ENCODE results near the gene BCAP29.
"Not testable (repeated sequence)": the region's sequence is repeated elsewhere in the genome, so short reads cannot be mapped to it uniquely, and the experiment has no call there.

The BCAP29 gene, protein sequence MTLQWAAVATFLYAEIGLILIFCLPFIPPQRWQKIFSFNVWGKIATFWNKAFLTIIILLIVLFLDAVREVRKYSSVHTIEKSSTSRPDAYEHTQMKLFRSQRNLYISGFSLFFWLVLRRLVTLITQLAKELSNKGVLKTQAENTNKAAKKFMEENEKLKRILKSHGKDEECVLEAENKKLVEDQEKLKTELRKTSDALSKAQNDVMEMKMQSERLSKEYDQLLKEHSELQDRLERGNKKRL

DNA sequence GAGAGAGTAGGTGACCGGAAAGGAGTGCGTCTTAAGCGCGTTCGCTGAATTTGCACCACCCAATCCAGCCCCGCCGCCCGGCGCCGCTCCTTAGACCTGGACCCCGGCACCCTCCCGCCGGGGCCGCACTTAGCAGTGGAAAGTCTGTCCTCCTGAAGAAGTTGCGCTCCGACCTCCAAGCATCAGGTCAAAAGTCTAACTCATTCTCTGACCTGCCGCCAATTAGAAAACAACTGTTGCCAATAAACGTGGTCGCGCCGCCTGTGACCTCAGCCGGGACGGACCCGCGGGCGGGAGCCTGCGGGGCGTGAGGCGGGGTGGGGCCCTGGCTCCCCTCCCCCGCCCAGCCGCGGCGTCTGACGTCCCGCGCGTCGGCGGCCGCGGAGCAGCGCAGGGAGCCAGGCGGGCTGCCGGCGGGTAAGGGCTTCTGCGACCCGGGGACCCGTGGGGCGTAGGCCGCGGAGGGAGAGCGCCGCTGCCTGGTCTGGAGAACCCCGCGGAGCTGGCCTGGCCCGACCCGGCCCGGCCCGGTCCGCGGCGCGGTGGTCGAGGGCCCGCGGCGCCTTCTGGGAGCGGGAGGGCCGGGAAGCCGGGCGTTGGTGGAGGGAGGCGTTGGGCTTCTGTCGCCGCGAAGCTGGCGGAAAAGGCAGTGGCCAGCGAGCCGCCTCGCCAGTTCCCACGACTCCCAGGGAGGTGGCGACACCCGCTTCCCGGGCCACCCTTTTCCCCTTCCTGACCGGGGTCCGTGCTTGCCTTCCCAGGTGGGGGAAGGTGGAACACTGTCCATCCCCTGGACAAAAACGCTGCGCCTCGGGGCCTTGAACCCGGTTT lies at the start of gene BCAP29:
BCAP29 (plus strand) TSS at position 362 of the 831 bp plus-strand sequence. CDS start 527 bp downstream, outside the sequence.
- peak; percentile 60 to 72 for DNase-seq

DNA sequence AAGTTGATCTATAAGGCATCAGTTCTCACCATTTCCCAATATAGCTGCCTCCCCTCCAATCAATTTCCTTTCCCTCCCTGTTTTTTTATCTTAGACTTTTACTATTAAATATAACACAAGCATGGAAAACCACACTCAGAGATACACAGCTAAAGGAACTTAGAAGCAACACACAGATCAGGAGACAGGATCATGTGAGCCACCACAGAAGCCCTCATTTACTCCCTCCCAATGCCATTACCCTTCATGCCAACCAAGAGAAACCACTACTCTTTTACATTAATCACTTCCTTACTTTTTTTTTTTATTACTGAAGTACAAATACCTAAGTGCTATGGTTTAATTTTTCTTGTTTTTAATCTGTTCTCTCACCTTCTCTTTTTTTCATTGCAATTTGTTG lies 49.3 kb upstream of the BCAP29 start:
- DNase-seq = no peak

DNA sequence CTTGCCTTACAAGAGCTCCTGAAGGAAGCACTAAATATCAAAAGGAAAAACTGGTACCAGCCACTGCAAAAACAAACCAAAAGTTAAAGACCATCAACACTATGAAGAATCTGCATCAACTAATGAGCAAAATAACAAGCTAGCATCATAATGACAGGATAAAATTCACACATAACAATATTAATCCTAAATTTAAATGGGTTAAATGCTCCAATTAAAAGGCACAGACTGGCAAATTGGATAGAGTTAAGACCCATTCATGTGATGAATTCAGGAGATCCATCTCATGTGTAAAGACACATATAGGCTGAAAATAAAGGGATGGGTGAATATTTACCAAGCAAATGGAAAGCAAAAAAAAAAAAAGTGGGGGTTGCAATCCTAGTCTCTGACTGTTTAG lies 45.9 kb upstream of the BCAP29 start:
- DNase-seq = no peak

DNA sequence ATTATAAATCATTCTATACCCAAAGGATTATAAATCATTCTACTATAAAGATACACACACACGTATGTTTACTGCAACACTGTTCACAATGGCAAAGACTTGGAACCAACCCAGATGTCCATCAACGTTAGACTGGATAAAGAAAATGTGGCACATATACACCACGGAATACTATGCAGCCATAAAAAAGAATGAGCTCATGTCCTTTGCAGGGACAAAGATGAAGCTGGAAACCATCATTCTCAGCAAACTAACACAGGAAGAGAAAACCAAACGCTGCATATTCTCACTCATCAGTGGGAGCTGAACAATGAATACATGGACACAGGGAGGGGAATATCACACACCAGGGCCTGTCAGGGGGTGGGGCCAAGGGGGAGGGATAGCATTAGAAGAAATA lies 42.8 kb upstream of the BCAP29 start:
- DNase-seq = not testable (repeated sequence)

DNA sequence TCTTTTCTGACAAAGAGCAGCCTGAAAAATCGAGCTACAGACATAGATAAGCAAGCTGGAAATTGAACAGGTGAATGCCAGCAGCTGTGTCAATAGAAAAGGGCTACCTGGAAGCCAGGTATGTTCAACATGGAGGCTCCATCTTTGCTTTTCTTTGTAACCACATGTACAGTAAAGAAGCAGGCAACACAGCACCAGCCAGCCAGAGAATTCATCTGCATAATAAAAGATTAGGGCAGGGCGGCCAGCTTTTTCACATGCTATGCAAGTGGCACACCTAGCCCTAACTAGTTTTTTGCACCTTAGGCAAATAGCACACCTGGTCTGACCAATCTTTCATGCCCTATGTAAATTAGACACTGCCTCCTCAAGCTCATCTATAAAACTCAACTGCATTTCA lies 42.0 kb upstream of the BCAP29 start:
- no peak for DNase-seq

DNA sequence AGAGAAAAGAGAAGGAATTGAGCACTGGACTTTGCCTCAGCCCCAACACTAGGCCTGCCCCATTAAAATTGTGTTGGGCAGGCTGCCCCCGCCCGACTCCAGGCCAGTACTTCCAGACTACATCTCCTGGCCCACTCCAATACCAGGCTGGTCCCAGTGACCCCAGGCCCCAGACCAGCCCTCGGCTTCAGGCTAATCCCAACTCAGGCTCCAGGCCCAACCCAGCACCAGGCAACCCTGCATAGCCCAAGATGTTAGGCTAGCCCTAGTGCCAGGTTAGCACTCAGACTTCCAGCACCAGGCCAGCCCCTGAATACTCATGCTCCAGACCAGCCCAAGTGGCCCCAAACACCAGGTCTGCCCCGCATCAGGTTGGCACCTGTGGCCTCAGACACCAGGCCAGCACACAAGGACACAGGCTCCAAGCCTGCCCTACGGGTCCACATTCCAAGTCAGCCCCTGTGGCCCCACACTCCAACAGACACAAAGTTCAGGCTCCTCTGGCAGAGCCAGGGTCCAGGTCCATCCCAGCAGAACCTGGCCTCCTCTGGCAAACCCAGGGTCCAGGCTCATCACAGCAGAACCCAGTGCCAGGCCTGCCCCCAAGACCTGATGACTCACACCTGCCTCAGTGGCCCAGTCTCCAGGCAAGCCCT lies 36.6 kb upstream of the BCAP29 start:
- DNase-seq = no peak

DNA sequence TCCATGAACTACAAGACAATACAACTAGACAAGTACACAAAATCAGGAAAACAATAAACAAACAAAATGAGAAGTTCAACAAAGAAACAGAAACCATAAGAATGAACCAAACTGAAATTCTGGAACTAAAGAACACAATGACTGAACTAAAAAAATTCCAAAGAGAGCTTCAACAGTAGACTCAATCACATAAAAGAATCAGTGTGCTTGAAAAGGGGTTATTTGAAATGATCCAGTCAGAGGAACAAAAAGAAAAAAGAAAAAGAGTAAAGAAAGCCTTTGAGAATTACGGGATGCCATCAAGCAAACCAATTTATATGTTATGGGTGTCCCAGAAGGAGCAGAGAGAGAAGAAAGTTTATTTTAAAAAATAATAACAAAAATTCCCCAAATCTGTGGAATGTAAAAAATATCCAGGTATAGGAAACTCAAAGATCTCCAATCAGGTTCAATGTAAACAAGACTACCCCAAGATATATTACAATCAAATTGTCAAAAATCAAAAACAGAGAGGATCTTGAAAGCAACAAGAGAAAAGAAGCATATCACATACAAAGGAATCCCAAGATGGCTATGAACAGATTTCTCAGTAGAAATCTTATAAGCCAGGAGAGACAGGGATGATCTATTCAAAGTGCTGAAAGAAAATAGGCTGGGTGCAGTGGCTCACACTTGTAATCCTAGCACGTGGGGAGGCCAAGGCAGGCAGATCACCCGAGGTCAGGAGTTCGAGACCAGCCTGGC lies 35.0 kb upstream of the BCAP29 start:
- no peak for DNase-seq

DNA sequence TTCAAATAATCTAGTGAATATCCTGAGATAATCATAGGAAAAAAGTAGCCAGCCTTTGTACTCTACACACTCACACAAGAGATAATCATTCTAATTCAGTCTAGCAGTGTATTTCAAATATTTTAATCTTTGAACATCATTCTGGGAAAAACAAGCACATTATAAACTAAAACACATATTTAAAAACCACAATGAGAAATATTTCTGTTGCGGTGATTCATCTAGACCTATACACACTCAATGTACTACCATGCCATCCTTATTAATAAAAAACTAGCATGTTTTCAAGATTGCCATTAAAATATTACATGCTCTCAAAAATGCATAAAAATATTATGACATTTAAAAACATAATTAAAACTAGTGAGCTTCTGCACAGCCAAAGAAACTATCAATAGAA lies 28.1 kb upstream of the BCAP29 start:
- no peak for DNase-seq

DNA sequence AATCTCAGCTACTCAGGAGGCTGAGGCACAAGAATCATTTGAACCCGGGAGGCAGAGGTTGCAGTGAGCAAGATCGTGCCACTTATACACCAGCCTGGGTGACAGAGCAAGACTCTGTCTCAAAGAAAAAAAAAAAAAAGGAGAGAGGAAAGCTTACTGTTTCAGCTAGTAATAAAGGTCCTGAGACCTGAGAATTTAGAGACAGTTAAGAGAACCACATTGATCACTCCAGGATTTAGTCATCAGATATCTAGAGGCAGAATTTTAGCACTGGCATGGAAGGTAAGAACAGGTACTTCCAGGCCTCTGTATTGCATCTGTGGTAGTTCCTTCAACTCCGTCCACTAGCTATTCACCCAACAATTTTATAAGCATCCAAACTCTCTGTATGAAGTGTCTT lies 24.2 kb upstream of the BCAP29 start:
- DNase-seq = no peak

DNA sequence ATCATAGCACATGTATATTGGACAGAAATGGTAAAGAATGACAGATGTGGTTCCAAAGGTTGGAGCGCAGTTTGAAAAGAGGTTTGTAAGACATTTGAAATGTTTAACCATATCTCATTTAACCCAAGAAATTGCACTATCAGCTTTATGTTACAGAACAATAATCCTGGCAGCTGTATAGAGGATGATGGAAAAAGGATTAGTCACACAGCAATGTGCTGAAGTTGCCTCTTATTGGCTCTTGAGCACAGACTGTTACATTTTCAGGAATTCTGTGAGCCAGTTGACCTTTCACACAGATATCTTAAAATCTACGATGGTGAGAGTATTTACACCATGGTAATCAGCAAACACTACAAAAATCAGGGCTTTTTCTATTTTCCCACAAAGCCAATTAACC lies 20.2 kb upstream of the BCAP29 start:
- DNase-seq = no peak

DNA sequence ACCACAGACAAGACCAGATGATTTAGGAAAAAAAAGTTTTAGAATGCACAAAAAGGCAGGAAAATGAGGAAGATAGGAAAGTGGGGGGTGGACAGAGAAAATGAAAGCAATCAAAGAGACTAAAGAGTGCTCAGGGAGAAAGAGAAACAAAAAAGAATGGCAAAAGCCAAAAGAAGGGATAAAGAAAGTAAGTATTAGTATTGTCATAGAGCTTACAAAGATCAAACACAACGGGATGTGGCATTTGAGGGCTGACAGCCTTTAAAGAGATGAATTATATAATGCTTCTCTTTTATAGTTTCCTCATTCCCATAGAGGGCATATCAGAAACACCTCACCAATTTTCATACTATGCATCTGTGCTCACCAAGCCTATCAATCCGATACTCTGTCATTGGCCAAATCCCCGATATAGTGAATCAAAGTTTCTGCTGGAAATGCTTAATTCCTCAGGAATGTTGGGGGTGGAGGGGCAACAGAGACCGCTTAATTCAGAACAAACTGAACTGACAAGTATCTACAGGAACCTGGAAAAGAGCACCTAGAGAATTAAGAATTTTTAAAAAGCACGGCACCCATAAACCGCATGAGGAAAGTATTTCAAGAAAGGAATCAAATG lies 19.0 kb upstream of the BCAP29 start:
- peak in 1 of 2 donors; percentile 50 for DNase-seq

DNA sequence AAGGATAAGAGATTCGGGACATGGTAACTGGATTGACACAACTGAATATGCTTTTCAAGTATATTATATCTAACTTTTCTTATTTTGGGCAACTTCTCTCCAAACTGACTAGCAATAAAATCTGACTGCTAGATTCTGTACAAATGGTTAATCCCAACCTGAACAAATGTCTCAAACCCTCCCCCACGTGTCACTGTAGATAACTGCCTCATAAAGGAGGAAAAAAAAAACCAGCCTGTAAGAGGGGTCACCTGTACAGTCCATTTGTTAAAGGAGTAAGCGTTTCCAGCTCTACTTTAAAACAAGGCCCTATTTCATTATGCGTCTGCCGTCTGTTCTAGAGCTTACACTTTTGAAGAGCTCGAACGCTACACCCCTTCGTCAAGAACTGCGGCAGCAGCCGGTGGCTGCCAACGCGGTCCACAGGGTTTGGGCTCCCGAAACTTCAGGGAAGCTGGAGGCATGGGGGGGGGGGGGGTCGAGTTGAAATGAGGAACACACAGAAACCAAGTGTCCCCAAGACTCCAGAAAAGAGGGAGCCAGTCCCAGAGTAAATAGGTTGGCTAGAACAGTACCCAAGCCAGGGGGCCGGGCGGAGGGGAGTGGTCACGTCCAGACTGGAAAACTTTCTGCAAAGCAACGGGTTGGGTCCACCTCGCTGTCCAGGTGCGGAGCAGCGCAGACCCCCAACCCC lies 16.8 kb upstream of the BCAP29 start:
- no peak for DNase-seq

DNA sequence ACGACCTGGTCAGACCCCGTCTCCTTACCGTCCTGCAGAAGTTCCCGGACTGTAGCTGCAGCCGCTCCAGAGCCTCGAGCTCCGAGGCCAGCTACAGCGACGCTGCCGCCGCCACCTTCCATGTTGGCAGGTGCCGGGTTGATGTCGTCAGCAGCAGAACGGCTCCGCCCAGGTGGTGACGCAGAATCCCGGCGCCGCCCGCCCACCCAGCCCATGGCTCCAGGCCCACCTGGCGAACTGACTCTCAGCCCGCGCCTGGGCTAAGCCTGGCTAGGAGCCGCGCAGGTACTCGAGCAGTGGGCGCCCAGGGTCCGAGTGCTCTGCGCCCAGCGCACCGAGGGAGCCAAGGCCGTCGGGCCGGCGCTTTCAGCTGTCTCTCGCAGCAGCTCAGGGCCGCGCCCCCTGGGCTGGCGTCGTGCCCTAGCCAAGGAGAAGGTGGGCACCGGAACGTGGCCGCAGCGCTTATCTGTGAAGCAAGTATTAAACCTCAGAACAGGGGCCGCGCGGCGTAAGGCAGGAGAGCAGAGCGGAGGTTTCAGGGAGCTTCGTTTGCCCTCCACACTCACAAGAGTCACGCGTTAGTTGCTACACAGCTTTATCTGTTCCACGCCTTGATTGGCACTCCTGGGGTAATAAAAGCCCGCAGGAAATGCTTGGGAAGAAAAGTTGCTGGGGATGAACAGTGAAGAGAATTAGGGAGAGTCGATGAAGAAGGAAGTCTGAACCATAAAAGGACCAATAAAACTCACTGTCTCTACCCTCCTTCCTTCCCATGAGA lies 16.1 kb upstream of the BCAP29 start, which contains the start of the genes COG5 and DUS4L:
COG5 (minus strand) TSS at position 146 of the 778 bp plus-strand sequence; CDS start at position 122, 24 bp downstream.
DUS4L (plus strand) TSS at position 197 of the 778 bp plus-strand sequence. CDS start 3,100 bp downstream, outside the sequence.
- peak; percentile 79 to 87 for DNase-seq

DNA sequence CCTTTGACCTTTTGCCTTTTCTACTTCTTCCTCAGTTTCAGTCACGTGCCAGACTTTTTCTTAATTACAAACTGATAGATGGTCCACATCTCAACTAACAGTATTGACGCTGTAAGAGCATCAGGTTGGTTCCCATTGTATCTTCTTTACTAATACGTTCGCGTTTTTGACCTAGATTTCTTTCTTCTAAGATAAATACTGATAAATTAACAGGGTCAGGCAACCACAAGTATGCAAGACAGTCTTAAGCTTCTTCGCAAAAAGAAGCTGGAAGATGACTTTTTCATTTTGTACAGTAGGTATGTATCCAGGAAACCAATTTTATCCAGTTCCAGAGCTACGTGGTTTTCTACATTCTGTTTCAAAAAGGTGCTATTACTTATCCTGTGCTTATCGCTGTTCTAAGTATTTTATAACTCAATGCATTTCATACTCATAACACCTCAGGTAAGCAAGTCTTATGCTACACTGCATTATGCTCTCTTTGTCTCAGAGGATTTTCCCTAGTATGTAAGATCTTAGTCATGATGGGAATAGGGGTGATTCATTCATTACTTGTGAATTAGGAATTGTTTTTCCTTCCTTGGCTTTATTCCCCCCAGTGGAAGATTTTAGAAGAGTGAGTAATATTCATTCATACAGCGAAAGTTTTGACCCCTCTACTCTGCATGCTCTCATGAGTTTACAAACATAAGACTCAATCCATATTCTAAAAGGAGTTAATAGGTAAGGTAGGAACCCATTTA lies 15.3 kb upstream of the BCAP29 start:
- peak in 1 of 2 donors; percentile 43 for DNase-seq

DNA sequence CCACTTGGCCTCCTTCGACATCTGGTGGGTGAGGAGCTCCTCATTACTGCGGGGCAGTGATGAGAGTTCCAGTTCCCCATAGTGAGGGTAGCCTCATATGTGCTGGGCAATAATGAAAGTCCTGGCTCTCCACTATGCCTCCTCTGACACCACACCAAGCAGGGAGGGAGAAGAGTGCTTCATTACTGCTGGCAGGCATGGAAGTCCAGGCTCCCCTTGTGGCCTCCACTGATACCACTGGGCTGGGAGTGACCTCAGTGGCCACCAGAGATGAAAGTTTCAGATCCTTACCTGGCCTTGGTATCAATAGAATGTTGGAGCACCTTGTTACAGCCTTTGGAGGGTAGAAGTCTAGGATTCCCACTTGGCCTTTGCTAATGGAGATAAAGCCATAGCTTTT lies 9.7 kb upstream of the BCAP29 start:
- DNase-seq = no peak

DNA sequence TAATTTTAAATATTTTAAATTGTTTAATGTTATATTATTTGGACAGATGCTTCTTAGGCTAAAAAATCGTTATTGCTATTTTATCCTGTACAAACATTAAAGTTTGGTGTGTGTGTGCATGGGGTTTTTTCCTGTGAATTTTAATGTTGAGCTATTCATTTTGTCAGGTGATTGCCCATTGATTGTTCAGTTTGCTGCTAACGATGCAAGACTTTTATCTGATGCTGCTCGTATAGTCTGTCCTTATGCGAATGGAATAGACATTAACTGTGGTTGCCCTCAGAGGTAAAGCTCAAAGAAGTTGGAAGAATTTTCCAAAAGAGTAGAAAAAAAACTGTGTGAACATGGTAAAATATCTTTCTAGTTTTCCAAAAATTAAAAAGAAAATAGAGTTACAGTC lies 6.5 kb upstream of the BCAP29 start:
- DNase-seq = no peak

DNA sequence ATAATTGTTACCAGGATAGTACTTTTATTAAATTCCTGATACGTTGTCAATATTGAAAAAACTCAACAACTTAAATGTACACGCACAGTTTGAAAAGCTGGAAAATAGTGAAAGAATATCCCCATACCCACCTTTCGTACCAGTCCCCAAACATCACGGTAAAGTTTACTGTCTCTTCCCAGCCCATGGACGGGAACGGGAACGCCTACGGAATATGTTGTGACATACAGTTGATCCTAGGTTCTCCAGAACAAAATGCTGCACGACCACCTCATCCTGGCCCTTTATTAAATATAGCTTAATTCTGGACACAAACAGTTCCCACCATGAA lies 527 bp upstream of the BCAP29 start:
- no peak for DNase-seq

DNA sequence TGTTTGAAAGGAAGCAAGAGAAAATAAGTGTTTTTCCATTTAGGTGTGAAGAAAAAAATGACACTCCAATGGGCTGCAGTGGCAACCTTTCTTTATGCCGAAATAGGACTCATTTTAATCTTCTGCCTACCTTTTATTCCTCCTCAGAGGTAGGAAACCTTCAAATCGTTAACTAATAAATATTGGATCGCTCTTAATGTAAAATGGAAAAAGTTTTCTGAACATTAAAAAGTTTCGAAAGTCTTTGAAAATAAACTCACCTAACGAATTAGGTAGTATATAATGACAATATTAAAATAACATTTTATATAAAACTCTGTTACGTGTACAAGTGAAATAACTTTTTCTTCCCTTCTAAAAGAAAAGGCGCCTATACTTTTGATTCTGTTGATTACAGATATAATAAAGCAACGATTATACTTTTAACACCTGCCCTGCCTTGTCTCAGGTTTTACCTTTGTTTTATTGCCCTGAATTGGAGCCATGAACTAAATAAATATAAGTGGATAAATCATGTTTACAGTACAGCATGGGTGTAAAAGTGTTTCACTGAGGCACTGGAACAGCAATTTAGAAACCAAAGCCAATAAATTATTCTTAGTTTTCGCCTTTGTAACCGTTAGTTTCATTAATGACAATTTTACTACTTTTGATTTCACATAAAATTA lies 804 bp downstream of the BCAP29 start:
- no peak for DNase-seq

DNA sequence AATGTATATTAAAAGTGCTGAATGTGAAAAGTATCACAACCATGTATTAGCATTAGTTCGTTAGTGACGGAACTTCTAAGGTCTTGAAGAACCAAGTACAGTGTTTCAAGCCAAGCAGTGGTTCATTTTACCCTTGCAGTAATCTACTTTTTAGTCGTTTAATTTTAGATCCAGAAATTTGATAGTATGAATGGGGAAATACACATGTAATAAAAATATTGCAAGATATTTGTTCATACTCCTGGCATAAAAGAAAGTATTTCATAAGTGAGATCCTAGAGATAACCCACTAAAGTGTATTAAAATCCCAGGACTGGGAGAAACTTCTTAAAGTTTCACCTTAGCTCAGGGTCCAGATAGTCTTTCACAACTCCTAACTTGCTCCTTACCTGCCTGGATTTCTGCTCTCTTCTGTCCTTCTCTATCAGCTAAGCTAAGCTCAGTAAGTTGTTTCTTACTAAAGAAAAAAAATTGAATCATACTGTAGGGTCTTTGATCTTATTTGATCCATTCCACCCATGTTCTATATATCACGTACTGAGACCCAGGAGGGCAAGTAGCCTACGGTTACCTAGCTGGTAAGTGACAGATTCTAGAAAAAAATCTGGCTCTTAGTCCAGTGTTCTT lies 1.5 kb downstream of the BCAP29 start:
- no peak for DNase-seq
